ENCODE data around the gene TMEM203.

DNA sequence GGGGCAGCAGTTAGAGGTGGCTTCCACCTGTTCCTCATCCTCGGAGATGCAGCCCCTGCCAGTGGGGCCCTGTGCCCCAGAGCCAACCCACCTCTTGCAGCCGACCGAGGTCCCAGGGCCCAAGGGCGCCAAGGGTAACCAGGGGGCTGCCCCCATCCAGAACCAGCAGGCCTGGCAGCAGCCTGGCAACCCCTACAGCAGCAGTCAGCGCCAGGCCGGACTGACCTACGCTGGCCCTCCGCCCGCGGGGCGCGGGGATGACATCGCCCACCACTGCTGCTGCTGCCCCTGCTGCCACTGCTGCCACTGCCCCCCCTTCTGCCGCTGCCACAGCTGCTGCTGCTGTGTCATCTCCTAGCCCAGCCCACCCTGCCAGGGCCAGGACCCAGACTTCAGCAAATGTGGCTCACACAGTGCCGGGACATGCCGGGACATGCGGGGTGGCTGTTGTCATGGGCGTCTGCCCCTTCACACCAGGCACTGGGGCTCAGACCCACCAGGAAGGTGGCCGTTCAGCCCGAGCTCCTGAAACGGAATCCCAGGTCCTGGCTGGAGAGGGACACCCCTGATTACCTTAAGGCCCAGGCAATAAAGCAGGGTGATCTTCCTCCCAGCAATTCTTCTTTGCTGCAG lies 20.4 kb upstream of the TMEM203 start:
- TF ChIP-seq, protein P1, sequence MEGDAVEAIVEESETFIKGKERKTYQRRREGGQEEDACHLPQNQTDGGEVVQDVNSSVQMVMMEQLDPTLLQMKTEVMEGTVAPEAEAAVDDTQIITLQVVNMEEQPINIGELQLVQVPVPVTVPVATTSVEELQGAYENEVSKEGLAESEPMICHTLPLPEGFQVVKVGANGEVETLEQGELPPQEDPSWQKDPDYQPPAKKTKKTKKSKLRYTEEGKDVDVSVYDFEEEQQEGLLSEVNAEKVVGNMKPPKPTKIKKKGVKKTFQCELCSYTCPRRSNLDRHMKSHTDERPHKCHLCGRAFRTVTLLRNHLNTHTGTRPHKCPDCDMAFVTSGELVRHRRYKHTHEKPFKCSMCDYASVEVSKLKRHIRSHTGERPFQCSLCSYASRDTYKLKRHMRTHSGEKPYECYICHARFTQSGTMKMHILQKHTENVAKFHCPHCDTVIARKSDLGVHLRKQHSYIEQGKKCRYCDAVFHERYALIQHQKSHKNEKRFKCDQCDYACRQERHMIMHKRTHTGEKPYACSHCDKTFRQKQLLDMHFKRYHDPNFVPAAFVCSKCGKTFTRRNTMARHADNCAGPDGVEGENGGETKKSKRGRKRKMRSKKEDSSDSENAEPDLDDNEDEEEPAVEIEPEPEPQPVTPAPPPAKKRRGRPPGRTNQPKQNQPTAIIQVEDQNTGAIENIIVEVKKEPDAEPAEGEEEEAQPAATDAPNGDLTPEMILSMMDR (IDR thresholded peaks at IDR 0.05), result no peak
- no peak for TF ChIP-seq POLR2A (IDR thresholded peaks at IDR 0.05)
